ENCODE data around the gene PRKACB.
A peak's percentile ranks its signal among the peaks of the same experiment; 100 is the strongest.
"Not testable (repeated sequence)": the region's sequence is repeated elsewhere in the genome, so short reads cannot be mapped to it uniquely, and the experiment has no call there.

The PRKACB gene

DNA sequence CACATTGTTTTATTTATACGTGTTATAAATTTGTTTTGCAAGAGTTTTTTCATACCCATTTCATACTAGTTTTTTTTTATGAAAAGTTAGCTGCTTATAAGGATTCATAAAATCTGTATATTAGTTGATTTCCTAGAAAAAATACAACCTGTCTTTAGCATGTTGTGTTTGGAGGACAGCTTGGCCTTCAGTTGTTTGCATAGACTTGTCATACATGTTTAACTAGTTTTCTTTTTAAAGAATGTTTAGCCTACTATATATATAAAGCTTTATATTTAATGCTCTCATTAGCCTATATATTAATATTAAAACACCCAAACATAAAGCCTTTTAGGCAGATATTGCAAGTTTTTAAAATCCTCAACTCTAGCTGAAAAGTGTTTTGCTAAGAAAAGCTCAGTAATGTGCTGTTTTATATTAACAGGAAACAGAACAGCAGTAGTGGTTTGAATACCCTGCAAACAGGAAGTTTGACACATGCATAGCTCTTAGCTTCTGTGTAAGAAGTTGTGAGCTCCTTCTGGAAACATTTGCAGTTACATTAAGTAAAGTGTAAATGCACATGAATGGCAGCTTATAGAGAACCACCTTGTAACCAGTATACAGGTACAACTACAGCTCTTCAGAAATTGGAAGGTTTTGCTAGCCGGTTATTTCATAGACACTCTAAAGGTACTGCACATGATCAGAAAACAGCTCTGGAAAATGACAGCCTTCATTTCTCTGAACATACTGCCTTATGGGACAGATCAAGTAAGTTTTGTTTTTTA lies at the start of gene PRKACB:
TSS of gene PRKACB (plus strand) at position 476 of the 770 bp plus-strand sequence. CDS start at position 567, 91 bp downstream.
- peak; percentile 86 for DNase-seq

DNA sequence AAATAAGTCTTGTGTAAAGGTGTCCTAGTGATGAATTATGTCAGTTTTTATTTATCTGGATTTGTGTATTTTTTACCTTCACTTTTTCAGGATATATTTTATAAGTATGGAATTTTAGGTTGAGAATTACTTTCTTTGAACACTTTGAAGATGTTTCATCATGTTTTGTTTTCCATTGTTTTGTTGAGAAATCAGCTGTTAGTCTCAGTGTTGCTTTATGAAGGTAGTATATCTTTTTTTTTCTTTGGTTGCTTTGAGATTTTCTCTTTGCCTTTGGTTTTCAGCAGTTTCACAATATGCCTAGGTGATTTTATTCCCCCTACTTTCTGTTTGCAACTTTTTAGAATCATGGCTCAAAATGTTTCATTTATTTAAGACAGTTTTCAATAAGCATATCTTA lies 48.8 kb upstream of the PRKACB start:
- no peak for DNase-seq

DNA sequence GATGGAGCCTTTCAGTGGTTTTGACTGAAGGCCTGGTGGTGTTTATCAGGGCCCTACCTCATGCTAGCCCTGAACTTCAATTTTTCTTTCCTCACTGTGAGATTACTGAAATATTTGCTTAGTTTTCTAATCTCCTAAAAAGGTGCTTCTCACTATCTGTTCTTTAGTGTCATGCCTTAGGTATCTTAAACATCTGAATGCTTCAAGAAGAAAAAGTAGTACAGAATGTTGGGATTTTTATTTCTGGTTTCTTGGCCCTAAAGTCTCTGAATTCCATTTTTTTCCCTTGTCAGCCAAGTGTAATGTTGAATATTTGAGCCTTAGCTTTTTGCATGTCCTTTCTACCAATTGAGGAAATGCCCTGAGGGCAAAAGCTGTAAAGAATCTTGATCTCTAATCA lies 47.9 kb upstream of the PRKACB start:
- no peak for DNase-seq

DNA sequence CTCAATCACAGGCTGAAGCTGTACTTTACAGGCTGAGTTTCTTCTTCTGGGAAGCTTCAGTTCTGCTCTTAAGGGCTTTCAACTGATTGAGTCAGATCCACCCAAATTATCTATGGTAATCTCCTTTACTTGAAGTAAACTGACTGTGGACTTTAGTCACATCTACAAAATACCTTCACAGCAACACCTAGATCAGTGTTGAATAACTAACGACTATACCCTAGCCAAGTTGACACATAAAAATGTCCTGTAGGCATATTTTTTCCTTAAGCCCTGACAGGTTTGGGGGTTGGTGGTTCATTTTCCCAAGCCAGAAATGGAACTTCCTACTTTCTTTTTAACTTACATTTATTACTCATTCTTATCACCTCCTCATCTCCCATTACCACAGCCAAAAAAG lies 42.9 kb upstream of the PRKACB start:
- no peak for DNase-seq

DNA sequence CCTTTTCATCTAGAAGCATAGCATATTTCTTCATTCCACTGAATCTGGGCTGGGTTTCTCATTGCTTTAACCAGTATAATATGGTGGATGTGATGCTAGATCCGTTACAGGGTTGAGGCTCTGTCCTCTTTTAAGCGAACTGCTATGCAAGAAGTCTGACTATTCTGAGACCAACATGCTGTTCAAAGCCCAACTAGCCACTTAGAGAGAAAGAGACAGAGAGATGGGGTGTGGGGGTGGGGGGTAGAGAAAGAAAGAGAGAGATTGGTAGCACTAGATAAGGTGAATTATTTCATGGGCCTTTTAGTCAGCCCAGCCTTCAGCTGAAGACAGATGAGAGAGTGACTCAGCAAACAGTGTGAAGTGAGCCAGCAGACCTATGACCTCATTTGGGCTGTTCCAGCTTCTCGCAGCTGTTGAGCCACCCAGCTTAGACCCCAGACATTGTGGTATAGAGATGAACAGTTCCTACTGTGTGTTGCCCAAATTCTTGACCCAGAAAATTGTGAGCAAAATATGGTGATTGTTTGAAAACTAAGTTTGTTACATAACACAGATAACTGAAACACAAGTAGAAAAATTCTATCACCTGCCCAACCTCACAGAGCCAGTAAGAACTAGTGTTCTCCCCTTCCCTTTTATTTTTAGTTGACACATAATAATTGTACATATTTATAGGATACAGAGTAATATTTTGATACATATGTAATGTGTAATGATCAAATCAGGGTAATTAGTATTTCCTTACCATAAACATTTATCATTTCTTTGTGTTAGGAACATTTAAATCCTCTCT lies 40.7 kb upstream of the PRKACB start:
- peak; percentile 6 for DNase-seq

DNA sequence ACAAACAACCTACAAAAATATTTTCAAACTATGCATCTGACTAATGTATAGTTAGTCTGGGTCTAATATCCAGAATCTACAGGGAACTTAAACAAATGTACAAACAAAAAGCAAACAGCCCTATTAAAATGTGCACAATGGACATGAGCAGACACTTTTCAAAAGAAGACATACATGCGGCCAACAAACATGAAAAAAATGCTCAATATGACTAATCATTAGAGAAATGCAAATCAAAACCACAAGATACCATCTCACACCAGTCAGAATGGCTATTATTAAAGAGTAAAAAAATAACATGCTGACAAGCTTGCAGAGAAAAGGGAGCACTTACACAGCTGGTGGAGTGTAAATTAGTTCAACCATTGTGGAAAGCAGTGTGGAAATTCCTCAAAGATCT lies 36.5 kb upstream of the PRKACB start:
- not testable (repeated sequence) for DNase-seq

DNA sequence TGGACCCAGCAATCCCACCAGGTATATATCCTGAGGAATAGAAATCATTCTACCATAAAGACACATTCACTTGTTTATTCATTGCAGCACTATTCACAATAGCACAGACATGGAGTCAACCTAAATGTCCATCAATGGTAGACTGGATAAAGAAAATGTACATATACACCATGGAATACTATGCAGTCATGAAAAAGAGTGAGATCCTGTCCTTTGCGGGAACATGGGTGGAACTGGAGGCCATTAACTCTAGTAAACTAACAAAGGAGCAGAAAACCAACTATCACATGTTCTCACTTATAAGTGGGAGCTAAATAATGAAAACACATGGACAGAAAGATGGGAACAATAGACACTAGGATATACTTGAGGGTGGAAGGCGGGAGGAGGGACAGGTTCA lies 36.1 kb upstream of the PRKACB start:
- no peak for DNase-seq

DNA sequence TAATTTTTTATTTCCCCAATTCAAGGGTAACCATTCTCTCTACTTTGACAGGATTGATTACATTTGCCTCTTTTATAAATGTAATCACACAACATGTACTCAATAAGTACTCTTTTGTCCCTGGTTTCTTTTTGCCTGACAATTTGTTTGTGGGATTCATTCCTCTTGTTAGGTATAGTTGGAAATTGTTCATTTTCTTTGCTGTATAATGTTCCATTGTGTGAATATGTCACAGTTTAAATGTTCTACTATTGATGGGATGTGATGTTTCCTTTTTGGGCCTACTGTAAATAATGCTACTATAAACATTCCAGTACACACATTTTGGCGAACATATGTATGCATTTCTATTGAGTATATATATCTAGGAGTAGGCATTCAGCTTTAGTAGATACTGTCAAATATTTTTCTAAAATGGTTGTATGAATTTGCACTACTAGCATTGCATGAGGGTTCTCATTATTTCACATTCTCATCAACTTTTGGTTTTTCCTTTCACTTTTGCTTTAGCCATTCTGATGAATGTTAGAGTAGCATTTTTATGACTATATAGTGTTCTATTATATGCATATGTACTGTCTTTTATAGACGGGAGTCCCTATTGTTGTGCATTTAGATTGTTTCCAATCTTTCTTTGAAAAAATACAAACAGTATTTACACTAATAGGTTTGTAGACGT lies 35.0 kb upstream of the PRKACB start:
- DNase-seq, result no peak

DNA sequence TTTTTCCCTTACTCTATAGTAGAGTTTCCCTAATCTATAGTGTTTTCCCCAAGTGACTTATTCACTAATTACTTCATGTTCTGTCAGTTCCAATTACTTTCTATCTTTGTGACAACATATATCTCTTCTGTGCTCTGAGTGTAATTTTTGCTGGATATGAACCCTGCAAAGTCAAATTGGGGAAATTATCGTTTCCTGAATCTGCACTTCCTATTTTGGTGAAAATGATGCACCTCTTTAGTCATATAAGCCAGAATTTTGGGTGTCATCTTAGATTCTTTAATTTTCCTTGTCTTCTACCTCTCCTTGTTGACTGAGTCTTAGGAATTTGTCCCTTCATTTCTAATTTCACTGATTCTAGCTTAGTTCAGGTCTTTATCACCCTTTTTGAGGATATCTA lies 33.4 kb upstream of the PRKACB start:
- no peak for DNase-seq

DNA sequence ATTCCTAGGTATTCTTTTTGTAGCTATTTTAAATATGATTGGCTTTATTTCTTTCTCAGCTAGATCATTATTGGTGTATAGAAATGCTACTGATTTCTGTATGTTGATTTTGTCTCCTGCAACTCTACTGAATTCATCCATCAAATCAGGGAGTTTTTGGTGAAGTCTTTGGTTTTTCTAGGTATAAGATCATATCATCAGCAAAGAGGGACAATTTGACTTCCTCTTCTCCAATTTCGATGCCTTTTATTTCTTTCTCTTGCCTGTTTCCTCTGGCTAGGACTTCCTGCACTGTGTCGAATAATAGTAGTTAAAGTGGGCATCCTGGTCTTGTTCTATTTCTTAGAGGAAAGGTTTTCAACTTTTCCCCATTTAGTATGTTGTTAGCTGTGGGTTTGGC lies 27.5 kb upstream of the PRKACB start:
- no peak for DNase-seq

DNA sequence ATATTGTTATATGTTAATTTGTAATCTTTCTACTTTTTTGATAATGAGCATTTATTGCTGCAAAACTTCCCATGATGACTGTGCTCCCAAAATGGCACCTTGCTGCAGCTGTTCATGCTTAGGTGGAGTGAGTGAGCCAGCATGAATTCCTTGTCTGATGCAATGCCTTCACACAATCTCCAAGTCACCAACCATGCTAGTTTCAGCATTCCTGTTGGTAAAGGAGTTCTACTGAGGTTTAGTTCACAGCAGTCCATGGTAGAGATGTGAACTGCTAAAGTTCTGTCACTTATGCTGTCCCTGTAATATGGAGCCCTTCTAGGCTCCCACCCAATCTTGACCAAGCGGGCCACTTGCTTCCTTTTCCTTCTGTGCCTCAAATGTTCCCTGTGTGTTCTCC lies 26.2 kb upstream of the PRKACB start:
- DNase-seq, result no peak

DNA sequence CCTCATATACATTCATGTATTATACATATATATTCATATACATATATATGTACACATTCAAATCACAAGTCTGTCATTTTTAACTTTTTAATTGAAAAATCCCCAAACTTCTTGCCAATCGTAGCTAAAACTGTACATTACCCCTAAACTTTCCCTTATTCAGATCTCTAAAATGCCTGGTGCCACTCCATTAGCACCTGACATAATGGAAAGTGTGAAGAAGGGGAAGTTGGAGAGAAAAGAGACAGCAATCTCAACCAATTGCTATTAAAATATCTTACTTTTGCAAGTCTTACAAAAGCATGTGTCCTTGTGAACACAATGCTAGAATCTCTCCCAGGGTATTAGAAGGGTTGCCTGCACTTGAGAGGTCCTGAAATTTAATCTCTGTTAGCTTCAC lies 22.7 kb upstream of the PRKACB start:
- DNase-seq, result no peak

DNA sequence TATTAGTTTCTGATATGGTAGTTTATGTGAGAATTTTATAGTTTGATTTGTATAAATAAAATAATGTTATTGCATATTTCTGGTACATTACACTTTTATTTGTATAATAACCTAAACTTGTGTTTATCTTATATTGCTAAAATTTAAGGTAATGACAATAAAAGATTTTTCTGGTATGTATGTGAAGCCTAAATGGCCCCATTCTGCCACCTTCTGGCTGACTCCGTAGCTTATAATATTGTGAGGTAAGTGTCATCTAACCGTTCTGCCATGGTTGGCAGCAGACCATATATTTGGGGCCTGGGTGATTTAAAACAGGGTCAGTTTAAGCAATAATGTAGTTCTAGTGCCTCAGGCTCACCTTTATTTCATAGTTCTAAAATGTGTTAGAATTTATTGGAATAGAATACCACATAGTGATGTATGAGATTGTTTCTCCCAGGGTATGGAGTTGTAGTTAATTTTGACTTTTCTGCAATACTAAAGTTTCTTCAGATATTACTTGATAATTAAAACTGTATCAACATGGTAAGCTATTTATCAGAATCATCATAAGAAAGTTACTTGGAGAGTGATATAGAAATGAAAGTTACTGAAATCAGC lies 21.2 kb upstream of the PRKACB start:
- DNase-seq, result peak; percentile 59

DNA sequence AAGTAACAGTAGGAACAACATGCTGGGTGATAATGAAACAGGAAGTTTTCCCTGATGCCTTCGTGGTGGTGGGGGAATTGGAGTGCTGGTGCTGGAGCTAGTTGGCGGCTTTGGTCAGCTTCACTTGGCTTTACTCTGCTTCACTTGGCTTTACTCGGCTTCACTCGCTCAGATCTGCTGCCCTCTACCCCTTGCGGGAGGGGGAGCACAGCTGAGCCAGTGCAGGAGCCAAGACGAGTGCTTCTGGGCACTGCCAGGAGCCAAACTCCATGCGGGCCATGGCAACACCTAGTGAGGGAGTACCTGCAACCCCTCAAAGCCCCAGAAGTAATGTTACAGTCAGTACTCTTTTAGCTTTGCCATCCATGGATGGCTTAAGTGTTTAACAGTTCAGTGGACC lies 10.6 kb upstream of the PRKACB start:
- DNase-seq, result no peak

DNA sequence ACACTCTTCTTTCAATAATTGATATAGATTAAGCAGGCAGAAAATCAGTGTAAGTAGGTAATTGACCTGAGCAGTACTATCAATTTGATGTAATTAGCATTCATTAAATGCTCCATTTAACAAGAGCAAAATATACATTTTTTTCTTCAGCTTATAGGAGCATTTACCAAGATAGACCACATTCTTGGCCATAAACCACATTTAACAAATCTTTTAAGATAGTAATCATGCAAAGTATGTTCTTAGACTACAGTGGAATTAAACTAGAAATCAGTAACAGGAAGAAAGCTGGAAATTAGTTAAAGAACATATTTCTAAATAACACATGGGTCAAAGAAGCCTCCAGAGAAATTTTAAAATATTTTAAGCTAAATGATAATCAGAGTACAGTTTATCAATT lies 8.7 kb upstream of the PRKACB start:
- no peak for DNase-seq

DNA sequence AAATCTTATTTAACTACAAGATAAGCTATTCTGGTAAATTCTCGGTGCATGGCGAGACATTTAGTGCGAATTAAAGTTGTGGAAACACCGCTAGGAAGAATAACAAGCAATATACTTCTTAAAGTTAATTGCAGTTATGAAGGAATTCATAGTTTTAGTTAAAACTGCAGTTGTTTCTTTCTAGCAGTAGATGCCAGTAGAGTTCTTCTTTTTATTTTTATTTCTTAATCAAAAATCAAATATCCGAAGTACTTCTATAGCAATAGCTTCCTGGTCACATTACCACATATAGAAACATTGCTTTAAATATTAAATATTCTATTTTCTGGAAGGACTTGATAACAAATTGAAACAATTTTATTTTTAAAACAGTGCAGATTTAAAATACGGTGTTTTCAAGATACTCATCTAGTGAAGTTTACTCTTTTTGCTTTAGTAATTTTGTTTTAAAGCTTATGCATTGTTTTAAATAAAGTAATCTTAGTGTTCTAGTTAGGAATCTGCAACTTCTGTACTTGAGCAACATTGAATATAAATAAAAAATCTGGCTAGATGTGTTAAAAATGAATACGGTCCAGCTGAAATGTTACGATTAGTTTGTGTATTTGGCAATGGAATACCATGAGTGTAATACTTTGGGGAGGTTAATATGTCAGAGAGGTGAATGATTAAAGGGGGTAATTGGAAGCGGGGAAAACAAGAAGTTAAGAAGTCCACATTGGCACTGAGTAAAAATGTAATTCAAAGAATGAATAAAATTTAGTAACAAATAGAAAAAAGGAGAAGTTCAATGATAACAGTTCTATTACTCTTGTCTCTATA lies 2.7 kb upstream of the PRKACB start:
- peak; percentile 51 for DNase-seq

DNA sequence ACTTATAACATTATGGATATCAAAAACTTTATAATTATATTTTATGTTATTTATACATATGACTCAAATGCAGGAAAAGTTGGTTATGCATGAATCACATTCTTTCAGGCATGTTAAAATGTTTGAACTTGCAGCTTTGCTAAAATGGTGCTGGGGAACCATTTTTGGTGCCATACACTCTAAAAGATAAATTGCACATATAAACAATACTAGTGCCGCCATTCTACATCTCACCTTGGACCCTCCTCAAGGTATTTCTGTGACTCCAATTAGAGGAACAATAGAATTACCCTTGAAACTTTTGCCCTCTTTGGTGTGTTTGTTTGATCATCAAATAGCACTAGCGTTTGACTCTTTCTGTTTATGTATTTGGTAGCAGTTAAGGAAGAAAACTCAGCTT lies 997 bp downstream of the PRKACB start:
- peak; percentile 57 for DNase-seq

DNA sequence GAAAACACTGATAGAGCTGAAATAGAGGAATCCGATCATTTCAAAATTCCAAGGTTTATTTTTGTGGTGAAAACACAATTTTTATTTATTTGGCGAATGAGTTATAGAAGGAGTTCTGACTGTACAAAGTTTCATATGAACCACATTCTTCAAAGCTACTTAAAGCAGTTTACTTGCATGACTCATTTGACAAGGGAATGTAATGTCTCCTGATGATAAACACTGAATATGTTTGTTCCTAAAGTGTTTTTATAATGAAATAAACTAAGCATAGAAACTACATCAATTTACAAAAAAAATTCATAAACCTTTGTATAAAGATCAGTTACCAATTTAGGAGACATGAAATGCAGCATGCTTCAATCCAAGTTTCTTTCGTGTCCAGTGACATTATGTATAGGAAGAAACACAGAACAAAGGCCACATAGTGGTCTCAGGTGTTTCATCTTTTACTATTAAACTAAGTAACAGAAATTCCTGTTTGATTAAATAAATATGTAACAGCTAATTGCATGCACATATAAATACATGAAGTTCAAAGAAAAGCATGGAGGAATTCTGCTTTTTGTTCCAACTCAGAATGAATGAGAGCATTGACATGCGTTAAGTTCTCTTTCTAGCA lies 2.5 kb downstream of the PRKACB start:
- DNase-seq, result peak; percentile 53

DNA sequence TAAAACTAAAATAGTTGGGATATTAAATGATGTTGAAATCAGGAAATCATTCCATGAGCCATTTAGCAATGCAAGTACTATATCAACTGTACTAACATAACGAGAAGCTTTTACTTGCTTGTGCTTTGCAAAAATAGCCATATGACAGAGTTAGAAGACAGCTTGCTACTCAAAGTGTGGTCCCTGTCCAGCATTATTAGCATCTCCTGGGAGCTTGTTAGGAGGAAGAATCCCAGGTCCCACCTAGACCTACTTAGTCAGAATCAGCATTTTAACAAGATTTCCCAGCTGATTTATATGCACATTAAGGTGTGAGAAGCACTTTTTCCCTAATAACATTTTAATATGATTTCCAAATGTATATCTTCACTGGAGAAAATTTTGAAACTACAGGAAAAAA lies 4.7 kb downstream of the PRKACB start:
- DNase-seq, result no peak

DNA sequence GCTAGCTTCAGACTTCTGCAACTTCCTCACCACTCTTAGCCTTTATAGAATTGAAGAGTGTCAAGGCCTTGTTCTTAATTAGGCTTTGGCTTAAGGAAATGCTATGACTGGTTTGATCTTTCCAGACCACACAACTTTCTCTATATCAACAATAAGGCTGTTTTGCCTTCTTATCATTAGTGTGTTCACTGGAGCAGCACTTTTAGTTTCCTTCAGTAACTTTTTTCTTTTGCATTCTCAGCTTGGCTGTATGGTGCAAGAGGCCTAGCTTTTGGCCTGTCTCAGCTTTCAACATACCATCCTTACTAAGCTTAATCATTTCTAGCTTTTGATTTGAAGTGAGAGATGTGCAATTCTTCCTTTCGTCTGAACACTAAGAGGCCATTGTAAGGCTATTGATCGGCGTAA lies 8.6 kb downstream of the PRKACB start:
- no peak for DNase-seq

DNA sequence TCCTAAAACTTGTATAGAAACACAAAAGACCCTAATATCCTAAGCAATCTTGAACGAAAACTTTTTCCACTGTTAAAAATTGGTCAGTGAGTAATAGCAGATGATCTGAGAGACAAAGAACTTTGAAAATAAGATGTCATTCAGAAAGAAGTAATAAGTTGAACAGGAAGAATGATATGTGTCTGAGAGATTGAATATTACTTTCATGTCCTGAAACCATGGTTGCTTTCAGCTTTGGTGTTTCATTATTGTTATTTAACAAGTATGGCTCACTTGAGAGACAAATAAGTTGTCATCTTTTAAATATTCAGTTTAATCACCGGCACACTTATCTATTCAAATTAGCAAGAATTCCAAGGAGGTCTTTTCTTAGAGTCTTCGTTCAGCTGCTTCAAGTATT lies 11.4 kb downstream of the PRKACB start:
- DNase-seq, result no peak

DNA sequence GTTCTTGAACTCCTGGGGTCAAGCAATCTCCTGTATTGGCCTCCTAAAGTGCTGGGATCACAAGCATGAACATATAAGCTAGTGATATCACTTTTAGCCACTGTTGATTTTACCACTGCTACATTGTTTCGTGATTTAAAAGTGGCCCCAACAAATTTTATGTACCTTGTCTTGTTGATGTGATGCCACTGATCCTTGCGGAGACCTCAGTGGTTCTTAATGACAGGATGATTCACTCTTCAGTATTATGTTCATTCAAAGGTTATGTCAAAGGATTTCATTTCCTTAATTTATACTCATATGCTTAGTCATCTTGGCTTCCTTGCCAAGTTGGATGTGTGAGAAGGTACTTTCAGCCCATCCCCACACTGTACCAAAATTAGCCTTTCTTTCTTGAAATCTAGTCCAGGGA lies 12.1 kb downstream of the PRKACB start:
- peak; percentile 34 for DNase-seq

Data from CD4-positive, alpha-beta T cell treated with Interleukin-4 for 4 hours (primary cell).